ENCODE data around the gene PSRC1. TPM values are rescaled to one million over a fixed set of nuclear protein-coding genes. Genes with fewer than 3 reads are reported as not detected.

The PSRC1 gene
- total and polyA plus RNA-seq, 4 donors, result 1.3 to 7.8 (median 3.2) TPM

DNA sequence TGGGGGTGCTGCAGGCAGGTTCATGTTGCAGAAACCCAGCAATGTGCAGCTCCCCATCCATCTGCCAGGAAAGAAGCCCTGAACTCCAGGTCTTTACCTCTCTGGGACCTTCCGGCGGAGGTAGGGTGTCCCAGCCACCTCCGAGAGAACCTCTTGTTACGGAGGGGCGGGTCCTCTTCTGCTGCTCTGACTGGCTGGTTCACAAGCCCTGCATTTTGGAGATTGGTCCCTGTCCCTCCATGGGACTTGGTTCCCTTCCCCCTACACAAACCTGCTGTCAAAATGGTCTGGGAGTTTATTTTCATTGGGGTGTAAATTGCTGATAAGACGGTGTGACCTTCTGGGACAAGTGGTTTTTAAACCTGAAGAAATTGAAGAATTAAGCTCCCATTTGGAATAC lies 41.6 kb downstream of the PSRC1 start:
- ATAC-seq (ENCODE audit: low FRiP score) (no peak), DNase-seq (no peak)
- Histone ChIP-seq H3K9me3 (ENCODE audit: control insufficient read depth, low read length) (no peaks in the 10 kb centered on the region), H3K4me3 (ENCODE audit: low read length in 2 of 2) (no peak overlapping the region), H3K4me1 (ENCODE audit: control insufficient read depth in 1 of 2, insufficient read depth in 2 of 2, low read length in 2 of 2) (no peaks in the 10 kb centered on the region), H3K36me3 (ENCODE audit: control insufficient read depth in 1 of 2, insufficient read depth in 2 of 2, low read length in 1 of 2) (peaks cover 0 to 2% of the 10 kb centered on the region in 2 donors), H3K27me3 (ENCODE audit: control insufficient read depth in 1 of 2, insufficient read depth in 2 of 2, low read length in 1 of 2) (no peaks in the 10 kb centered on the region), H3K27ac (ENCODE audit: low read depth in 1 of 2, low read length in 2 of 2) (no peak overlapping the region)
- intact Hi-C loops (cut with DNase I), result no loop called here
- 20 to 29% methylated on average over 6 of the region's 6 CpGs for WGBS, 2 donors

DNA sequence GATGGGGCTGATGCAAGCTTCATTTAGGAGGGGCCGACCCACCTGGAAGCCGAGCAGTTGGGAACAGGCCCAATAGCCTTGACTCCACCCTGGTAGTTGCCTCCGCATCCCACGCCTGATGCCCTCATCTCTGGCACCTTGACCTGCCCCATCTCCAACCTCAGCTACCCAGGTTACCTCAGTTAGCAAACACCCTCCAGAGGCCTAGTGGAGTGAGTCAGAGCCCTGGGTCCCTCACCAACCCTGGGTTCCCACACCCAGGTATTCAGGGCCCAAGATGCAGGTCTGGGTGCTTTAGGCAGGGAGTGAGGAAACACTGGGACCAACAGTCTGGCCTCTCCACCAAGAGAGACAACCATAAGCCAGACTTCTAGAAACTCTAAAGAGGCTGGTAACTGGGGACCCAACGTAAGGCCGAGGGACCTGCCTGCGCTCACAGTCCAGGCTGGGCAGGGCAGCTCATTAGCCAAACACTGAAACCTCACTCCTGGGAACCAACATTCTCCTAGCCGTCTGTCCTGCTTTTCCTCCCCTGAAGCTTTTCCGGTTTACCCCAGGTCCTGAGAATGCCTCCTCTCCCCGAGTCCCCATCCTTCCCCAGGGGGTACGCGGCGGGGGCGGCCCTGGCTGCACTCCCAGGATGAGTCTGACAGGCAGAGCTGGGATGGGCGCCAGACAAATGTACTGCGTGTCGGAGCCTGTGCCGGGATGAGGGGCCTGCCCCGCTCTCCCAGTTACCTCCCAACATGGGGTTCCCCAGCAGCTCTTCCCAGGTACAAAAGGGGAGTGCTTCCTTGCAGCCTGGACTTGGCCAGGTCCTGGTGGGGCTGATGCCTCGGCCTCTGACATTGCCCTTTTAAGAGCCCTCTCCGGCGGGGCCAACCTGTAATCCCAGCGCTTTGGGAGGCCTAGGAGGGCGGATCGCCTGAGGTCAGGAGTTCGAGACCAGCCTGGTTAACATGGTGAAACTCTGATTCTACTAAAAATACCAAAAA lies 42.5 kb downstream of the PSRC1 start:
- ATAC-seq (ENCODE audit: low FRiP score) (peak; percentile 33), DNase-seq (peak; percentile 73 to 91)
- 19 to 20% methylated on average over 26 of the region's 26 CpGs for WGBS, 2 donors
- no peak overlapping the region for H3K27ac ChIP-seq (ENCODE audit: low read depth in 1 of 2, low read length in 2 of 2)
- no peaks in the 10 kb centered on the region for H3K27me3 ChIP-seq (ENCODE audit: control insufficient read depth in 1 of 2, insufficient read depth in 2 of 2, low read length in 1 of 2)
- no peaks in the 10 kb centered on the region for H3K4me1 ChIP-seq (ENCODE audit: control insufficient read depth in 1 of 2, insufficient read depth in 2 of 2, low read length in 2 of 2)
- no peaks in the 10 kb centered on the region for H3K9me3 ChIP-seq (ENCODE audit: control insufficient read depth, low read length)
- intact Hi-C loops (cut with DNase I), result no loop called here
- H3K36me3 ChIP-seq (ENCODE audit: control insufficient read depth in 1 of 2, insufficient read depth in 2 of 2, low read length in 1 of 2), result peaks cover 0 to 8% of the 10 kb centered on the region in 2 donors
- no peak overlapping the region for H3K4me3 ChIP-seq (ENCODE audit: low read length in 2 of 2)

DNA sequence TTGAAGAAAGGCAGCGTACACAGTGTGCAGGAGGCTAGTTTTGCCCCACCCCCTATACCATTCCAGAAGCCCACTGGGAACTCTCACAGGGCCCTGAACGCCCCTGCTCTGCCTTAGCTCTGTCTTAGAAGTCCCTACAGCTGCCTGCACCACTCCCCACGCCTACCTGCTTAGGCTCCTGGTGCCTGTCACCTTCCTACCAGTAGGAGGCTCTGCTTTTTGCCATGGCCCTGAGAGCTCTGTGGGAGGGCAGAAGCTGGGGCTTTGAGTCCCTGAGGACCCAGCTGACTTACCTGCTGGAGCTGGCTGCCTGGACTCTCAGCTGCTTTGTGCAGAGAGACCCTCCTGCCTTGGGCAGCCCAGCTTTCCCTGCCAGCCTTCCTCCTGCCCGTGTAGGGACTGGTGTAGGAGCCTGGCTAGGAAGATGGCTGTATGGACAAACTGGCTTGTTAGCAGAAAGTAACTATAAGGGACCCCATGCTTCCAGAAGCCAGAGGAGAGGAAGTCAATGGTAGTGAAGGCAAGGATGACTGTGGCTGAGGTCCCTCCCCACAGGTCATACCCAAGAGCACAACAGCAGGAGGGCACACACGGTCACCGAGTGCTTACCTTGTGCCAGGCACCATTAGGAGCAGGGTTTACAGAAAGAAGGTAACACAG lies 43.4 kb downstream of the PSRC1 start:
- ATAC-seq (ENCODE audit: low FRiP score), result peak; percentile 36
- WGBS, 2 donors, result 54 to 63% methylated on average over 6 of the region's 6 CpGs
- H3K36me3 ChIP-seq (ENCODE audit: control insufficient read depth in 1 of 2, insufficient read depth in 2 of 2, low read length in 1 of 2), result peaks cover 0 to 12% of the 10 kb centered on the region in 2 donors
- no peak overlapping the region for H3K4me3 ChIP-seq (ENCODE audit: low read length in 2 of 2)
- DNase-seq, result no peak
- H3K4me1 ChIP-seq (ENCODE audit: control insufficient read depth in 1 of 2, insufficient read depth in 2 of 2, low read length in 2 of 2), result no peaks in the 10 kb centered on the region
- no peak overlapping the region for H3K27ac ChIP-seq (ENCODE audit: low read depth in 1 of 2, low read length in 2 of 2)
- H3K27me3 ChIP-seq (ENCODE audit: control insufficient read depth in 1 of 2, insufficient read depth in 2 of 2, low read length in 1 of 2), result no peaks in the 10 kb centered on the region
- no peaks in the 10 kb centered on the region for H3K9me3 ChIP-seq (ENCODE audit: control insufficient read depth, low read length)
- intact Hi-C loops (cut with DNase I), result no loop called here

- intact Hi-C loops (cut with DNase I), result no loop called here
- WGBS, 2 donors, result 77% methylated on average over 5 of the region's 5 CpGs
- Histone ChIP-seq H3K27me3 (ENCODE audit: control insufficient read depth in 1 of 2, insufficient read depth in 2 of 2, low read length in 1 of 2) (no peaks in the 10 kb centered on the region), H3K36me3 (ENCODE audit: control insufficient read depth in 1 of 2, insufficient read depth in 2 of 2, low read length in 1 of 2) (peaks cover 0 to 12% of the 10 kb centered on the region in 2 donors), H3K9me3 (ENCODE audit: control insufficient read depth, low read length) (no peaks in the 10 kb centered on the region), H3K4me1 (ENCODE audit: control insufficient read depth in 1 of 2, insufficient read depth in 2 of 2, low read length in 2 of 2) (no peaks in the 10 kb centered on the region), H3K4me3 (ENCODE audit: low read length in 2 of 2) (no peak overlapping the region), H3K27ac (ENCODE audit: low read depth in 1 of 2, low read length in 2 of 2) (no peak overlapping the region)
- ATAC-seq (ENCODE audit: low FRiP score), result no peak
- no peak for DNase-seq
Measured at GRCh38 chr1:109239047-109239408, 43.9 kb downstream of the PSRC1 start.

DNA sequence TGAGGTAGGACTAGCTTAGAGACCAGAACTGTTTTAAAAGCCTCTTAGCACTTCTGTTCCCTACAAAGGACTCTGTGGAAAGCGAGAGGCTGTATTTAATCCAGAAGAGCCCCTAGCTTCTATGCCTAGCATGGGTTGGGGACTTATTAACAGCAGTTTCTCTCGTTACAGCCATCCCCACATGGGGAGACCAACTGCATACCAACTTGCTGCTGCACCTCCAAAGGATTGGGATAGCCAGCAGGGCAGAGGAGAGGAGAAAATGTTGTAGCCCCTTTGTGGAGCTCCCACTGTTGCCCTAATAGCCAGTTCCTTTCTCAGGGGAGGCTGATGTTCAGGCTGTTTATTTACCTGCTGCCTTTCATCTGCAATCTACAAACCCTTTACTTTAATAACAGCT lies 44.6 kb downstream of the PSRC1 start:
- Histone ChIP-seq H3K36me3 (ENCODE audit: control insufficient read depth in 1 of 2, insufficient read depth in 2 of 2, low read length in 1 of 2) (peaks cover 0 to 12% of the 10 kb centered on the region in 2 donors), H3K4me3 (ENCODE audit: low read length in 2 of 2) (no peak overlapping the region), H3K27ac (ENCODE audit: low read depth in 1 of 2, low read length in 2 of 2) (no peak overlapping the region), H3K4me1 (ENCODE audit: control insufficient read depth in 1 of 2, insufficient read depth in 2 of 2, low read length in 2 of 2) (no peaks in the 10 kb centered on the region), H3K27me3 (ENCODE audit: control insufficient read depth in 1 of 2, insufficient read depth in 2 of 2, low read length in 1 of 2) (no peaks in the 10 kb centered on the region), H3K9me3 (ENCODE audit: control insufficient read depth, low read length) (no peaks in the 10 kb centered on the region)
- ATAC-seq (ENCODE audit: low FRiP score), result no peak
- intact Hi-C loops (cut with DNase I), result no loop called here
- no peak for DNase-seq
- 80 to 87% methylated on average over 2 of the region's 2 CpGs for whole genome bisulfite sequencing, 2 donors

DNA sequence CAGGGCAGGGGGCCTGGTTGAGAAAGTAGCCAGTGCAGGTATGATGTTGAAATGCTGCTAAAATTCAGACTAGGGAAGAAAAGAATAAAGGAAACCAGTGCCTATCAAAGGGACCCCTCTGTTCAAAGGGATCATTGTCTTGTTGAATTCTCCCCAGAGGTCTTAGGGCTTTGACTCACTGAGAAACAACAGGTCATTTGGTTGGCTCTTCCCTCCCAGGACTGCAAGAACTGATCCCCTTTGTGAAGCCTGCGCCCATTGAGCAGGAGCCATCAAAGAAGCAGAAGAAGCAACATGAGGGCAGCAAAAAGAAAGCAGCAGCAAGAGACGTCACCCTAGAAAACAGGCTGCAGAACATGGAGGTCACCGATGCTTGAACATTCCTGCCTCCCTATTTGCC lies 45.4 kb downstream of the PSRC1 start:
- Histone ChIP-seq H3K27me3 (ENCODE audit: control insufficient read depth in 1 of 2, insufficient read depth in 2 of 2, low read length in 1 of 2) (no peaks in the 10 kb centered on the region), H3K4me3 (ENCODE audit: low read length in 2 of 2) (no peak overlapping the region), H3K36me3 (ENCODE audit: control insufficient read depth in 1 of 2, insufficient read depth in 2 of 2, low read length in 1 of 2) (peaks cover 3 to 12% of the 10 kb centered on the region in 2 donors), H3K27ac (ENCODE audit: low read depth in 1 of 2, low read length in 2 of 2) (no peak overlapping the region), H3K4me1 (ENCODE audit: control insufficient read depth in 1 of 2, insufficient read depth in 2 of 2, low read length in 2 of 2) (no peaks in the 10 kb centered on the region), H3K9me3 (ENCODE audit: control insufficient read depth, low read length) (no peaks in the 10 kb centered on the region)
- intact Hi-C loops (cut with DNase I), result no loop called here
- ATAC-seq (ENCODE audit: low FRiP score) (no peak), DNase-seq (no peak)
- 86% methylated on average over 3 of the region's 3 CpGs for WGBS, 2 donors

- H3K27me3 ChIP-seq (ENCODE audit: control insufficient read depth in 1 of 2, insufficient read depth in 2 of 2, low read length in 1 of 2), result no peaks in the 10 kb centered on the region
- intact Hi-C loops (cut with DNase I), result no loop called here
- H3K4me1 ChIP-seq (ENCODE audit: control insufficient read depth in 1 of 2, insufficient read depth in 2 of 2, low read length in 2 of 2), result no peaks in the 10 kb centered on the region
- no peak overlapping the region for H3K27ac ChIP-seq (ENCODE audit: low read depth in 1 of 2, low read length in 2 of 2)
- no peaks in the 10 kb centered on the region for H3K9me3 ChIP-seq (ENCODE audit: control insufficient read depth, low read length)
- WGBS, 2 donors, result 92 to 94% methylated on average over 7 of the region's 7 CpGs
- ATAC-seq (ENCODE audit: low FRiP score) (no peak), DNase-seq (no peak)
- H3K36me3 ChIP-seq (ENCODE audit: control insufficient read depth in 1 of 2, insufficient read depth in 2 of 2, low read length in 1 of 2), result peaks cover 3 to 17% of the 10 kb centered on the region in 2 donors
- H3K4me3 ChIP-seq (ENCODE audit: low read length in 2 of 2), result no peak overlapping the region
Measured at GRCh38 chr1:109235137-109235536, 47.8 kb downstream of the PSRC1 start.

DNA sequence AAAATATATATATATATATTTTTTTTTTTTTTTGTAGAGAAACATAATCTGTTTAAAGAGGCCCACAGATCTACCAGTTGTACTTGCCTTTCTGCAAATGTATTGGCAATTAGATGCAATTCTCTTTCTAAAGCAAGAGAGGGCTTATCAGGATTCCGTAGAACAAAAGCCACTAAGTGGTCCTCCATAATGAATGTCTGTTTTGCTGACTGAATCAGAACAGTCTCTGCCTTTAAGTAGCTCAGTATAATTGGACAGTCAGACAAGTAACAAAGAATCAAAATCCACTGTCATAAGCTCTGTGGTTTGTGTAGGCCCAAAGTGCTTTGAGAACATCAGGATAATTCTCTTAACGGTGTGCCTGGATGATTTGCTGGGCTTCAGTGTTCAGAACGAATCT lies 51.9 kb downstream of the PSRC1 start:
- intact Hi-C loops (cut with DNase I), result no loop called here

More for the DNA sequence above, 51.9 kb downstream of the PSRC1 start:
- DNase-seq (no peak), ATAC-seq (ENCODE audit: low FRiP score) (no peak)
- peaks cover 3 to 22% of the 10 kb centered on the region in 2 donors for H3K36me3 ChIP-seq (ENCODE audit: control insufficient read depth in 1 of 2, insufficient read depth in 2 of 2, low read length in 1 of 2)
- 85 to 86% methylated on average over 3 of the region's 3 CpGs for WGBS, 2 donors
- H3K4me1 ChIP-seq (ENCODE audit: control insufficient read depth in 1 of 2, insufficient read depth in 2 of 2, low read length in 2 of 2), result no peaks in the 10 kb centered on the region
- H3K27ac ChIP-seq (ENCODE audit: low read depth in 1 of 2, low read length in 2 of 2), result no peak overlapping the region
- H3K4me3 ChIP-seq (ENCODE audit: low read length in 2 of 2), result no peak overlapping the region
- no peaks in the 10 kb centered on the region for H3K27me3 ChIP-seq (ENCODE audit: control insufficient read depth in 1 of 2, insufficient read depth in 2 of 2, low read length in 1 of 2)
- no peaks in the 10 kb centered on the region for H3K9me3 ChIP-seq (ENCODE audit: control insufficient read depth, low read length)

Data from aorta (tissue), 5 donors.